GM18867 (cell line): ENCODE results near the gene PI3.
"Not testable (repeated sequence)": the region's sequence is repeated elsewhere in the genome, so short reads cannot be mapped to it uniquely, and the experiment has no call there.

Experiments
- ATAC-seq: cut with Tn5 transposase; IDR thresholded peaks from one replicate; pipeline ENCODE4 v1.9.1; 2021; ENCODE audit warnings: mild to moderate bottlenecking, moderate library complexity; ENCODE audit not compliant: unreplicated experiment

PI3 gene

DNA sequence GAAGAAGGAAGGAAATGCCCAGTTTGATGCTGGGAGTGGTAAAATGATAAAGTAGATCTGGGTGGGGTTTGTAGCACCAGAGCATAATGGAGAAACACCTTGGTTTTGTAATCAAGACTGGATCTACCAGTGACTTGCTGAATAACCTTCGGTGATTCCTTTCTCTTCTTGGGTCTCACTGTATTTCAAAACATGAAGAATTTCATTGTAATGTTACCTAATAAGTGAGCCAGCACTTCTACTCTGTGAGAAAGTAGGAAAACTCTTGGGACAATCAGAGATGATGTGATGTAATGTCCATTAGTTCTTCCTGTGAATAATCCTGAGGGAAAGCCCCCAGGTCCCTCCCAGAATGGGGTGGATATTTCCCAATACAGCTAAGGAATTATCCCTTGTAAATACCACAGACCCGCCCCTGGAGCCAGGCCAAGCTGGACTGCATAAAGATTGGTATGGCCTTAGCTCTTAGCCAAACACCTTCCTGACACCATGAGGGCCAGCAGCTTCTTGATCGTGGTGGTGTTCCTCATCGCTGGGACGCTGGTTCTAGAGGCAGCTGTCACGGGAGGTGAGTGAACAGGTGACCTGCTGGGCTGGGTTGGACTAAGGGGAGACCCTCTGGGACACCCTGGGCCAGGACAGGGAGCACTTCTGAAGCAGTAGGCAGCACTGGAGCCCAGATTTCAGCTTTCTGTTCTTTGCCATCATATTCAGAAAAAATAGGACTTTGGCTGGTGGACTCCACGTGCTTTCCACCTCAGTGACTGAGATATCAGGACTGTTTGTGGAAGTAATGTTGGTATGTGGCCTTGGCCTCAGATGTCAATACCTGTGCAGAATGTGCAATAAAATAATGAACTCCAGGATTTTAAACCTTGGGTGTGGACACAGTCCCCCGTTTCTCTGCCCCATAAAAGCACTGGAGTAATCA is at the start of gene PI3:
PI3 (plus strand) TSS at position 469 of the 931 bp plus-strand sequence; CDS start at position 490, 21 bp downstream.
- no peak for ATAC-seq

DNA sequence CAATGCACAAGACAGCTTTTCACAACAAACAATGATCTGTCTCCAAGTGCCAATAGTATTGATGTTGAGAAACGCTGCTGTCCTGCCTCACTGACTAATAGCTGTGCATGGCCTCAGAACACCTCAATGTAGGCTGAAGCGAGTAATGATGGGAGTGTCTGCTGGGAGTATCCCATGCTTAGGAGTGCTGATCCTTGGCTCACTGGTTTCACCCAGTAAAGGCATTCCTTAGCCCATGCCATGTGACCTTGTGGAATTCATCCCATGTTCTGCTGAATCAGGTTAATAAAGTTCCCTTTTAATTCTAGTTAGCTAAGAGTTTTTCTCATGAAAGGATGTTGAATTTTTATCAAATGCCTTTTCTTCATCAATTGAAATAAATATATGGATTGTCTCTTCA is 46.6 kb upstream of the PI3 start:
- ATAC-seq, result no peak

DNA sequence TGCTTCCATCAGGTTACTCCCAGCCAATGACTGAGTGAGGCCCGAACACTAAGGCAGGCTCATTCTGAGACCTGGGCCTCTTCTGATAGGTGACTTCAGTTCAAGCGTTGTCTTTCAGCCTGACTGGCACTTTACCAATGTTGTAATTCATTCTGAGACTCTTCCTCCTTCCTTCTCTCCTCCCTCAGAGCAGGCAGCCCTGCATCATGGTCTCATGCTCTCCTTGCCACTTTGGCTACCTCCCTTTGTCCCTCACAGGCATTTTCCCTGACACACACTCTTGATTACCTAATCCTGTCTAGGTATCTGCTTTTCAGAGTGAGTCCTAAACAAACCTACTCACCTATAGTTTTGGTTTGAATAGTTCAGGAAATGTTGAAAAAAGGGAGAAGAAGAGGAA is 37.8 kb upstream of the PI3 start:
- no peak for ATAC-seq

GRCh38 chr20:45138561-45139300 is 36.0 kb upstream of the PI3 start:
- ATAC-seq, result no peak

DNA sequence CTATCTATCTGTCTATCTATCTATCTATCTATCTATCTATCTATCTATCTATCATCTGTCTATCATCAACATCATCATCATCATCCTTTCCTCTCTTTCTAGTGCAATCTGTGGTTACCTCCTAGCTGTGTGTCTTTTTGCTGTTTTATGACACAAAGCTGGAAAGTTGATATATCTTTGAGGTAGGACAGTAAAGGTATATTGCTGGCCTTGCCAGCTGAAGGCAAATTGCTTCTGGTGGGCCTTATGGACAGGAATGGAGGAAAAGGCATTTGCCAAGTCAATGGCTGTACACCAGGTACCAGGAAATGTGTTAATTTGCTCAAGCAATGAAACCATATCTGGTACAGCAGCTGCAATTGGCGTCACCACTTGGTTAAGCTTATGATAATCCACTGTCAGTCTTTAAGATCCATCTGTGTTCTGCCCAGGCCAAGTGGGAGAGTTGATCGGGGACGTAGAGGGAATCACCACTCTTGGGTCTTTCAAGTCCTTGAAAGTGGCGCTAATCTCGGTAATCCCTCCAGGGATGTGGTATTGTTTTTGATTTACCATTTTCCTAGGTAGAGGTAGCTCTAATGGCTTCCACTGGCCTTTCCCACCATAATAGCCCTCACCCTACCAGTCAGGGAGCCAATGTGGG is 34.8 kb upstream of the PI3 start:
- ATAC-seq, result not testable (repeated sequence)

DNA sequence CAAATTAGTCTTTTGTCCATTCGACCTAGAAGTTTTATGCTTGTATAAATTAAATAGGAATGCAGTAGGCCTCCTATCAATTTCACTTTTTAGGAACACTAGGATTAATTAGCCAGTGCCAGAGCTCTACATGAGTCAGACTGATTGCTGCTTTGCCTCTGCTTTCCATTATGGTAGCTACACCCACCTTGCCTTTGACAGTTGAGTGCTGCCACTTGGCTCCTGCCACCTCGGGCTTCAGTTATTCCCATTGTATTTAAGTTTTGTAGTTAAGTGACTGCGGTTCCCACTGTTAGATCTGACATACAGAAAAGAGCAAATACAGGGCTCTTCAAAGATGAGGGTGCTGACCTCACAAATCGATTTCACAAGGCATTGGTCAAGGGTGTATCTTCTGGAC is 33.9 kb upstream of the PI3 start:
- ATAC-seq, result no peak

GRCh38 chr20:45149062-45149461 is 25.6 kb upstream of the PI3 start:
- ATAC-seq, result no peak

DNA sequence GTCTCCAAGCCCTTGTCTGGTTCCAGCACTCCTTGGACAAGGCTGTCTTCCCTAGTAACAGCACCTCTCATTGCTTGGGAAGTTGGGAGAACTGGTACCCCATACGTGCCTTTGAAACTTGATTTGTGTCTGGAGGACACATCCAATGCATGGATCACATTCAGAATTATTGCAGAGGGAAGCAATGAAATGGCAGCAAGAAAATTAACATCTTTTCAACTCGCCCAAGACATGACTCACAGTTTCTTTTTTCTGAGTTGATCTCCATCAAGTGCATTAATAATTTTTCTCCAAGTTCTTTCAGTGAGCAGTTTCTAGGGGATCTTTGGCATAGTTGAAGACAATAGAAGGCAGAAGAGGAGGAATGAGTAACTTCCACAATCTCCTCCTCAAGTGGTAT is 22.3 kb upstream of the PI3 start:
- no peak for ATAC-seq

GRCh38 chr20:45153147-45153546 is 21.6 kb upstream of the PI3 start:
- no peak for ATAC-seq

DNA sequence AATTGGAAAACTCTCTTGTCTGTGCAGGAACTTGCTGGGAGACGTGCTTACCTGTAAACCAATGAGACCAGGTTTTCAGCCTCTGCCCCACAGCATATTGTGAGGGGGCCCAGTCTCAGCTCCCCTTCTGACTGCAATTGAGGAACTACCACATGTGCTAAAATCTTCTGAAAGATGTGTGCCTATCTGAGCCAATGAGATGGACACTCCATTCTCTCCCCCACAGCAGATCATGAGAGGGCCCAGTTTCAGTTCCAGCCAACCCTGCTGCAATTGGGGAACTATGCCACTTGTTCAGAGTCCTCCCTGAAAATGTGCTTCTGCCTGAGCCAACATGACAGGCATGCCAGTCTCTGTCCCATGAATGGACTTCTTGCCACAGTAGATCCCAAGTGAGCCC is 20.9 kb upstream of the PI3 start:
- ATAC-seq, result no peak

DNA sequence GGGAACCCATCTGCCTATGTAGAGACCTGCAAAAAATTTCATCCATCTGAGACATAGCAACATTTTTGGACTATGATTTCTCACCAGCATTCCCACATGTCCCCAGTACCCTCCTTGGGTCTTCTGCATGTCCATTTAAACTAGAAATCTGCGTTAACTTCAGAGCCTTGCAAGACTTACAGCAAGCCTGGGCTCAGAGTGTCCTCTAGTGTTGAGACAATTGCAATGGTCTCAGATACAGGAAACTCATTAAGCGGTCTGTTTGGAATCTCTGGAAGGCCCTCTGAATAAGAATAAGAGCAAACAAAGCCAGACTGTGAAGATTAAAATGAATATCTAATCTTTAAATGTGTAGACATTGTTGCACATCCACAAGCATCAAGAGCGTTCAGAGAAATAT is 20.5 kb upstream of the PI3 start:
- no peak for ATAC-seq

- not testable (repeated sequence) for ATAC-seq
Measured at GRCh38 chr20:45154794-45155193, 19.9 kb upstream of the PI3 start.

GRCh38 chr20:45156713-45157112 is 18.0 kb upstream of the PI3 start:
- ATAC-seq, result no peak

- ATAC-seq, result no peak
Measured at GRCh38 chr20:45157962-45158361, 16.7 kb upstream of the PI3 start.

- no peak for ATAC-seq
Measured at GRCh38 chr20:45163083-45163803, 11.5 kb upstream of the PI3 start.

- no peak for ATAC-seq
Measured at GRCh38 chr20:45164906-45165305, 9.8 kb upstream of the PI3 start.

- no peak for ATAC-seq
Measured at GRCh38 chr20:45173522-45173921, 1.2 kb upstream of the PI3 start.

DNA sequence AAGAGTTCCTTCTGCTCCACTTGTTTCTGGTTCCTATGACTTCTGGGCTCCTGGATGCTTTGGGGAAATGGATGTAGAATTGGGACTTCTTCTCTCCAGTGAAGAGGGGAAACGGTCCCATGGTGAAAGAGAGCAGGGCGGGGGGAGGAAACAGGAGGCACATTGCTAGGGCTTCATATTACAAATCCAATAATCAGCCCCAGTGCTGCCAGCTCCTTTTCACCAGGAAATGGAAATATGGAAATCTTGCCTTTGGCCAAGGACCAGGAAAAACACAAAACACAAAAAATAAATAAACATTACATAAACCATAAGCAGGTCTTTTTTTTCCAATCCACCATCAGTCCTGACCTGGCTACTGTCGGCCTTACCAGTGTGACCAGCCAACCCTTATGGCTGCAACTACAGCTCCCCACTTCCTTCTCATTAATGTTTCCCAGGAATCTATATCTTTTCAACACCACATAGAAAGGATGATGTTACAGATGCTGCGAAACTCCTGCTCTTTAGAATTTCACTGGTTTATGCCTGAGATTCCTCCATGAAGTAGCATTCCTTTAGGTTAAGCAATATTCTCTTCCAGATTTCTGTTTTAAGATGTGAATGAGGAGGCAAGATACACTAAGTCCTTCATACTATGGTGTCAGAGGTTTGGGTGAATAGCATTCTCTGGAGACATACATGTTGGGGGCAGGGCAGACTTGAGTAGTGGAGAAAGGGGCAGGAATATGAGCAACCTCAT is 2.0 kb downstream of the PI3 start:
- ATAC-seq, result no peak

- ATAC-seq, result no peak
Measured at GRCh38 chr20:45179166-45179565, 4.5 kb downstream of the PI3 start.

- no peak for ATAC-seq
Measured at GRCh38 chr20:45181639-45182038, 6.9 kb downstream of the PI3 start.
